Measurements from ENCODE around the gene MAVS. TPM values are rescaled to one million over a fixed set of nuclear protein-coding genes. Genes with fewer than 3 reads are reported as not detected.

MAVS gene
- total RNA-seq, 4 donors from 2014 or later = 14.9 to 31.3 (median 17.2) TPM

- TF ChIP-seq POLR2A (IDR thresholded peaks at IDR 0.05) (no peak), CTCF (IDR thresholded peaks at IDR 0.05) (no peak)
- DNase-seq = no peak
- WGBS, 2 donors = 82 to 84% methylated on average over 5 to 7 of the region's 7 CpGs
- no peak overlapping the region for H3K4me3 ChIP-seq
- H3K27ac ChIP-seq = no peak overlapping the region
- H3K27me3 ChIP-seq = no peaks in the 10 kb centered on the region
- H3K9me3 ChIP-seq = no peaks in the 10 kb centered on the region
- peaks cover 33 to 81% (median 45%) of the 10 kb centered on the region in 3 donors for H3K4me1 ChIP-seq
- H3K36me3 ChIP-seq = no peaks in the 10 kb centered on the region
- intact Hi-C loops (cut with DNase I) = no loop called here
Measured at GRCh38 chr20:3814928-3815495, 31.6 kb upstream of the MAVS start.

GRCh38 chr20:3815703-3816315 lies 30.8 kb upstream of the MAVS start:
- H3K27ac ChIP-seq = peak overlapping the region in 1 of 4 donors; percentile 42
- no peak overlapping the region for H3K4me3 ChIP-seq
- no peaks in the 10 kb centered on the region for H3K27me3 ChIP-seq
- no peaks in the 10 kb centered on the region for H3K9me3 ChIP-seq
- no peak for TF ChIP-seq CTCF (IDR thresholded peaks at IDR 0.05)
- no peak for TF ChIP-seq POLR2A (IDR thresholded peaks at IDR 0.05)
- H3K4me1 ChIP-seq = peaks cover 28 to 74% (median 40%) of the 10 kb centered on the region in 3 donors
- intact Hi-C loops (cut with DNase I) = no loop called here
- H3K36me3 ChIP-seq = no peaks in the 10 kb centered on the region
- no peak for DNase-seq
- 69 to 73% methylated on average over 9 of the region's 9 CpGs for WGBS, 2 donors

GRCh38 chr20:3818155-3819151 lies 28.2 kb upstream of the MAVS start:
- no peak for DNase-seq
- peak; percentile 26 to 62 (median 52) for TF ChIP-seq CTCF (IDR thresholded peaks at IDR 0.05)
- TF ChIP-seq POLR2A (IDR thresholded peaks at IDR 0.05) = no peak
- Histone ChIP-seq H3K4me1 (peaks cover 21 to 62% (median 26%) of the 10 kb centered on the region in 3 donors), H3K36me3 (peaks cover 6 to 16% (median 6%) of the 10 kb centered on the region in 3 donors), H3K27ac (peak overlapping the region; percentile 33 to 98 (median 80)), H3K9me3 (no peaks in the 10 kb centered on the region), H3K27me3 (no peaks in the 10 kb centered on the region), H3K4me3 (no peak overlapping the region)
- WGBS, 2 donors = 59 to 65% methylated on average over 4 to 7 of the region's 8 CpGs
- intact Hi-C loops (cut with DNase I) = no loop called here

- peak overlapping the region; percentile 71 to 74 (median 72) for H3K4me3 ChIP-seq
- no peak for TF ChIP-seq CTCF (IDR thresholded peaks at IDR 0.05)
- no peak for TF ChIP-seq POLR2A (IDR thresholded peaks at IDR 0.05)
- no peaks in the 10 kb centered on the region for H3K9me3 ChIP-seq
- no peaks in the 10 kb centered on the region for H3K27me3 ChIP-seq
- H3K27ac ChIP-seq = peak overlapping the region; percentile 91 to 99 (median 98)
- intact Hi-C loops (cut with DNase I) = loop anchor here (5.0 kb wide), 1 partner anchor 37 kb away; the partner anchor contains the start of gene SPEF1
- peaks cover 21 to 52% (median 25%) of the 10 kb centered on the region in 3 donors for H3K4me1 ChIP-seq
- WGBS, 2 donors = 66 to 70% methylated on average over 15 to 20 of the region's 20 CpGs
- H3K36me3 ChIP-seq = peaks cover 13 to 27% (median 17%) of the 10 kb centered on the region in 3 donors
- DNase-seq = no peak
Measured at GRCh38 chr20:3819411-3820047, 27.1 kb upstream of the MAVS start.

All from esophagus squamous epithelium (tissue), 5 donors.